H1 (cell line): ENCODE results near the gene SLC5A10. TPM values are rescaled to one million over a fixed set of nuclear protein-coding genes. Genes with fewer than 3 reads are reported as not detected.

Experiments
- CTCF ChIA-PET: fragments of 300-600 bp; sonication (Branson Sonifier 250); formaldehyde crosslinking; loops from one replicate; lab custom pipeline; 2021; ENCODE audit not compliant: partially characterized antibody; lab: Charles Lee
- POLR2A ChIA-PET: fragments of 300-600 bp; sonication (Branson Sonifier 250); formaldehyde crosslinking; loops from one replicate; lab custom pipeline; 2021; ENCODE audit warnings: inconsistent platforms; ENCODE audit not compliant: partially characterized antibody; lab: Charles Lee
- DNase-seq, 2 experiments: peaks; one replicate each; pipeline versions ENCODE4 v3.0.0 to v3.0.0-alpha.2; 2010 to 2022; ENCODE audit warnings: low spot score in 2 of 2, low read depth in 1 of 2, mixed read lengths in 1 of 2
- FAIRE-seq: peaks from 2 replicates; lab custom pipeline; 2011; peaks lifted over from hg19 to GRCh38; lab: Jason Lieb, UNC
- H2AFZ ChIP-seq: 2 replicates; pipeline ENCODE4 v1.8.1; 2012; ENCODE audit warnings: low read length, inconsistent platforms
- H2AK5ac ChIP-seq: 2 replicates; pipeline ENCODE4 v1.6.1; 2013; ENCODE audit warnings: low read depth, low read length
- H2BK120ac ChIP-seq: replicated peaks from 2 replicates; pipeline ENCODE3; 2013; ENCODE audit warnings: low read depth, low read length, inconsistent platforms
- H2BK12ac ChIP-seq: 2 replicates; pipeline ENCODE4 v1.6.1; 2013; ENCODE audit warnings: low read depth, low read length
- H2BK15ac ChIP-seq: 2 replicates; pipeline ENCODE4 v1.6.1; 2013; ENCODE audit warnings: low read length
- H2BK20ac ChIP-seq: 2 replicates; pipeline ENCODE4 v1.6.1; 2013; ENCODE audit warnings: low read length
- H2BK5ac ChIP-seq: 2 replicates; pipeline ENCODE4 v1.6.1; 2013; ENCODE audit warnings: low read depth, low read length
- H3K14ac ChIP-seq: 2 replicates; pipeline ENCODE4 v1.6.1; 2013; ENCODE audit warnings: inconsistent platforms; ENCODE audit not compliant: insufficient read length
- H3K18ac ChIP-seq: 2 replicates; pipeline ENCODE4 v1.6.1; 2013; ENCODE audit warnings: low read length; ENCODE audit errors: extremely low read depth
- H3K23ac ChIP-seq: 2 replicates; pipeline ENCODE4 v1.6.1; 2013; ENCODE audit warnings: inconsistent platforms; ENCODE audit not compliant: insufficient read length
- H3K23me2 ChIP-seq: 2 replicates; pipeline ENCODE4 v1.6.1; 2013; ENCODE audit warnings: low read depth, low read length
- H3K27ac ChIP-seq: 2 replicates; pipeline ENCODE4 v1.6.1; 2011; ENCODE audit warnings: low read depth, low read length, inconsistent platforms
- H3K27me3 ChIP-seq, 4 experiments: replicated peaks in 1 of 4; 1 replicate in 1 of 4; 2 replicates in 3 of 4; pipeline versions ENCODE4 v1.6.1 to v1.8.1; 2011 to 2013; ENCODE audit warnings: low read length in 3 of 4, mild to moderate bottlenecking in 3 of 4, inconsistent platforms in 2 of 4, mixed read lengths in 2 of 4, moderate library complexity in 1 of 4; ENCODE audit not compliant: control insufficient read depth in 3 of 4, insufficient read depth in 3 of 4; ENCODE audit errors: extremely low read depth in 1 of 4
- H3K36me3 ChIP-seq, 4 experiments: 2 replicates each; pipeline versions ENCODE4 v1.6.1 to v1.8.1; 2011 to 2013; ENCODE audit warnings: mild to moderate bottlenecking in 4 of 4, low read length in 3 of 4, moderate library complexity in 2 of 4, control low read depth in 1 of 4, inconsistent platforms in 1 of 4; ENCODE audit not compliant: insufficient read depth in 4 of 4, control insufficient read depth in 2 of 4
- H3K4ac ChIP-seq: replicated peaks from 2 replicates; pipeline ENCODE3; 2013; ENCODE audit warnings: low read length, low read depth, mixed read lengths, inconsistent platforms; ENCODE audit not compliant: insufficient read length
- H3K4me1 ChIP-seq, 4 experiments: replicated peaks in 1 of 4; 1 replicate in 1 of 4; 2 replicates in 3 of 4; pipeline versions ENCODE4 v1.6.1 to v1.8.1; 2011 to 2013; ENCODE audit warnings: low read length in 3 of 4, inconsistent platforms in 2 of 4, mixed read lengths in 1 of 4; ENCODE audit not compliant: insufficient read depth in 4 of 4, control insufficient read depth in 3 of 4
- H3K4me2 ChIP-seq, 2 experiments: 2 replicates each; pipeline versions ENCODE4 v1.6.1 to v1.8.1; 2011 to 2013; ENCODE audit warnings: low read depth in 2 of 2, low read length in 2 of 2, control low read depth in 1 of 2, inconsistent platforms in 1 of 2, mild to moderate bottlenecking in 1 of 2; ENCODE audit not compliant: insufficient read depth in 1 of 2
- H3K4me3 ChIP-seq, 4 experiments: fragments of 200-600, 300-600 bp in 1 of 4; sonication (generic), shearing (Covaris generic), sonication (Bioruptor Twin) in 1 of 4; 2 replicates each; pipeline versions ENCODE4 v1.5.1 to v1.8.1; 2011 to 2016; ENCODE audit warnings: low read length in 4 of 4, low read depth in 3 of 4, control low read depth in 2 of 4, inconsistent platforms in 2 of 4, mild to moderate bottlenecking in 2 of 4, mixed read lengths in 1 of 4, moderate library complexity in 1 of 4; ENCODE audit not compliant: insufficient read depth in 2 of 4; ENCODE audit errors: extremely low read depth in 1 of 4
- H3K56ac ChIP-seq: replicated peaks from 2 replicates; pipeline ENCODE3; 2013; ENCODE audit warnings: low read depth, mild to moderate bottlenecking, mixed read lengths, low read length, inconsistent platforms; ENCODE audit not compliant: insufficient read length
- H3K79me1 ChIP-seq: 2 replicates; pipeline ENCODE4 v1.6.1; 2013; ENCODE audit warnings: low read depth, low read length, control low read depth
- H3K79me2 ChIP-seq, 2 experiments: 2 replicates each; pipeline versions ENCODE4 v1.6.1 to v1.8.1; 2012 to 2013; ENCODE audit warnings: low read length in 2 of 2, mild to moderate bottlenecking in 2 of 2, inconsistent platforms in 1 of 2; ENCODE audit not compliant: insufficient read depth in 2 of 2, control insufficient read depth in 1 of 2
- H3K9ac ChIP-seq, 4 experiments: replicated peaks in 1 of 4; 1 replicate in 1 of 4; 2 replicates in 3 of 4; pipeline versions ENCODE4 v1.6.1 to v1.8.1; 2011 to 2013; ENCODE audit warnings: low read depth in 3 of 4, low read length in 3 of 4, control low read depth in 2 of 4, mild to moderate bottlenecking in 2 of 4, moderate library complexity in 2 of 4, inconsistent platforms in 1 of 4; ENCODE audit errors: extremely low read depth in 1 of 4
- H3K9me3 ChIP-seq, 2 experiments: 2 replicates each; pipeline versions ENCODE4 v1.6.1 to v1.8.1; 2012 to 2013; ENCODE audit warnings: mild to moderate bottlenecking in 2 of 2, moderate library complexity in 2 of 2, control low read depth in 1 of 2, inconsistent platforms in 1 of 2, low read depth in 1 of 2, low read length in 1 of 2, mixed read lengths in 1 of 2; ENCODE audit not compliant: insufficient read depth in 2 of 2
- H4K20me1 ChIP-seq, 2 experiments: replicated peaks in 1 of 2; 2 replicates each; pipeline versions ENCODE3 to v1.8.1; 2011 to 2013; ENCODE audit warnings: inconsistent platforms in 2 of 2, low read length in 2 of 2, mild to moderate bottlenecking in 1 of 2; ENCODE audit not compliant: insufficient read depth in 2 of 2, control insufficient read depth in 1 of 2
- H4K5ac ChIP-seq: 2 replicates; pipeline ENCODE4 v1.6.1; 2013; ENCODE audit warnings: low read length, low read depth, mixed read lengths, inconsistent platforms; ENCODE audit not compliant: insufficient read length
- H4K8ac ChIP-seq: 2 replicates; pipeline ENCODE4 v1.8.0; 2013; ENCODE audit warnings: mild to moderate bottlenecking, moderate library complexity, low read length, inconsistent platforms; ENCODE audit not compliant: insufficient read depth; ENCODE audit errors: extremely low read depth
- H4K91ac ChIP-seq: replicated peaks from 2 replicates; pipeline ENCODE3; 2013; ENCODE audit warnings: low read length, mixed read lengths, inconsistent platforms; ENCODE audit not compliant: insufficient read length
- KDM5A ChIP-seq: fragments of 200-600 bp; IDR thresholded peaks from 2 replicates; pipeline ENCODE4 v1.7.1; 2012; ENCODE audit warnings: mild to moderate bottlenecking, low read length, inconsistent platforms, mixed read lengths
- POLR2A ChIP-seq, 2 experiments: IDR thresholded peaks; 1 replicate in 1 of 2; 2 replicates in 1 of 2; pipeline ENCODE4 v1.6.1; 2011; ENCODE audit warnings: low read depth in 2 of 2, low read length in 2 of 2, mild to moderate bottlenecking in 2 of 2; ENCODE audit errors: control extremely low read depth in 1 of 2
- WGBS, 2 experiments: shearing (Covaris generic) in 1 of 2; methylation state at CpG; one replicate each; pipeline versions ENCODE4 v1.1.6 to v1.1.7; 2013 to 2015; ENCODE audit warnings: low lambda C conversion rate in 2 of 2, mixed read lengths in 2 of 2, inconsistent platforms in 1 of 2, low coverage in 1 of 2, missing lambda C conversion rate in 1 of 2; ENCODE audit not compliant: insufficient replicate concordance in 2 of 2, insufficient coverage in 1 of 2, insufficient read length in 1 of 2; ENCODE audit errors: extremely low coverage in 1 of 2, missing lambda C conversion rate in 1 of 2; 5-methylcytosine and 5-hydroxymethylcytosine counted together
- polyA plus RNA-seq, 7 experiments: library from polyadenylated mRNA; depleted of rRNA in 3 of 7; stranded (reverse) in 5 of 7; unstranded in 2 of 7; fragments of >200 nt in 5 of 7; fragments of 200-250 nt in 2 of 7; gene quantifications; 1 replicate in 5 of 7; 2 replicates in 1 of 7; 4 replicates in 1 of 7; pipeline versions ENCODE4 v1.2.1 to v1.2.3, GENCODE V29; 2011 to 2013; ENCODE audit warnings: missing spikeins in 2 of 7, mixed read lengths in 2 of 7
- total RNA-seq: library from RNA; stranded (reverse); fragmentation: NEBNext Ultra II Directional; extraction: Animal tissue kit (Norgen Biotek cat#: 25700); gene quantifications from 2 replicates; pipeline ENCODE4 v1.2.1, GENCODE V29; 2021

The SLC5A10 gene
- total and polyA plus RNA-seq, 2 of the 8 experiments (the other 6 are each of a cell fraction or from before 2014, with no cell fraction given) = 0.05 to 0.11 TPM

DNA sequence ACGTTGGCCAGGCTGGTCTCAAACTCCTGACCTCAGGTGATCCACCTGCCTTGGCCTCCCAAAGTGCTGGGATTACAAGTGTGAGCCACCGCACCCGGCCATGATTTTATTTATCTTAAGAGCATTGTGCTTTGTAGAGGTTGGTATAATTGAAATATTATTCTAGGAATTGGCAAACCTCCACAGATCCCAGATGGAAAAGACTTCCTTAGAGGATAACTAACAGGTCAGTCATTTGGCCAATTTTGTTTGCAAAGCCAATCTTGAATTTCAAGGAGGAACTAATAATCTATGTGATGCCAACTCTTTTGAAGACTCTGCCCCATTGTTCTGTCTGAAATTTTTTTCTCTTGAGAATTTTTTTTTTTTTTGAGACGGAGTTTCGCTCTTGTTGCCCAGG is 46.7 kb upstream of the SLC5A10 start:
- FAIRE-seq (no peak), DNase-seq (no peak)
- Histone ChIP-seq H3K18ac (no peak overlapping the region), H3K14ac (no peak overlapping the region), H3K9me3 (no peaks in the 10 kb centered on the region), H3K4me2 (no peak overlapping the region), H2AFZ (no peak overlapping the region), H3K79me1 (no peaks in the 10 kb centered on the region), H2BK15ac (no peak overlapping the region), H2BK20ac (no peak overlapping the region), H2AK5ac (no peak overlapping the region), H4K91ac (no peak overlapping the region), H3K27ac (no peak overlapping the region), H3K4me3 (no peak overlapping the region), H3K56ac (no peak overlapping the region), H4K20me1 (peaks cover 0 to 2% of the 10 kb centered on the region in 2 experiments), H3K4me1 (no peaks in the 10 kb centered on the region), H4K8ac (no peak overlapping the region), H3K9ac (no peak overlapping the region), H2BK5ac (no peak overlapping the region), H4K5ac (no peak overlapping the region), H3K23me2 (no peaks in the 10 kb centered on the region), H2BK12ac (no peak overlapping the region), H3K79me2 (no peaks in the 10 kb centered on the region), H3K23ac (no peak overlapping the region), H3K27me3 (no peaks in the 10 kb centered on the region), H3K4ac (no peak overlapping the region), H3K36me3 (peaks cover 3 to 10% (median 5%) of the 10 kb centered on the region in 4 experiments; a peak in 5 of 8 replicates), H2BK120ac (no peak overlapping the region)
- whole genome bisulfite sequencing, 2 experiments = 92% methylated on average over 5 of the region's 5 CpGs; no CpG with 5 or more reads in 1 of the 2 experiments
- TF ChIP-seq KDM5A (no peak), POLR2A (IDR thresholded peaks at IDR 0.05; ENCODE audit: control extremely low read depth in 1 of 2, low read depth in 2 of 2, low read length in 2 of 2) (no peak)
- CTCF ChIA-PET = interaction anchor here (0.7 kb wide), 1 partner anchor 772 kb away, joined by 3 read pairs; no protein-coding TSS in a partner anchor
- POLR2A ChIA-PET = interaction anchor here (0.6 kb wide), 1 partner anchor 14 kb away, joined by 3 read pairs; no protein-coding TSS in a partner anchor
